Fibroblast of pulmonary artery (primary cell): ENCODE measurements around the gene MITF.

Experiments used
- DNase-seq: peaks from one replicate; pipeline ENCODE4 v3.0.0-alpha.2; 2010; ENCODE audit warnings: low read depth
- H3K4me3 ChIP-seq: replicated peaks from 2 replicates; pipeline ENCODE4 v1.5.1; 2011; ENCODE audit warnings: low read depth, mild to moderate bottlenecking, control low read depth, low read length, moderate library complexity
- TF ChIP-seq, protein P1 (sequence below): IDR thresholded peaks from 2 replicates; pipeline ENCODE4 v1.5.1; 2011; ENCODE audit warnings: mild to moderate bottlenecking, control low read depth, low read length, inconsistent platforms; ENCODE audit errors: missing control alignments

MITF gene

DNA sequence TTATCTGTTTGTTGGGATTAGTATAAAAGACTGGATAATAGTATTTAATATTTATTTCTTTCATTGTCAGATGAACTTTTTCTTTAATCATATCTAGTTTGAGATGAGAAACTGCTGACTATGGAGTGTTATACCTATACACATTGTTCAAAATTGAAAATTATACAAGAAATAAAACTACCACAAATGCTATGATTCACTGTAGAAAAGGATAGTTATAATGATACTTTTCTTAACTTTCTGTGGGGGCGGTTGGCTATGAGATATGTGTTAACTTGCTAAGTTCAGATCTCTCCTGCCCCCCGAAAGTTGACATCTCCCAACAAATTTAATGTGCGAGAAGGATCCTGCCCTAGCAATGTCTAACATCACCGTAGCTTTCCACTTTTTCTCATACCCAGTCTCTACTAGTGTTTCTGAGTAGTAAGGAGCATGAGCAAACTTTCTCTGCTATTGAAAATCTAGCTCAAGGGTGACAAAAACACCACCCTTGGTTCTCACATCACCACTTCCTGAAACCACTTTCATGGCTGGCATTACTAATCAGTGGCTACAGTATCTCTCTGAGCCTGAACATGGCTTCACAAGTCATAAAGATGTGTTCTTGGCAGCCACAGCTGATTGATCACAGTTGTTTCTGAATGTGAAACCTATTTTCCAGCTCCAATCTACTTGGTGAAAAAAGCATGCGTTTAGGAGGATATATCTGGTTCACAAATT, 244.4 kb downstream of the MITF start:
- H3K4me3 ChIP-seq = no peak overlapping the region
- TF ChIP-seq, protein P1, sequence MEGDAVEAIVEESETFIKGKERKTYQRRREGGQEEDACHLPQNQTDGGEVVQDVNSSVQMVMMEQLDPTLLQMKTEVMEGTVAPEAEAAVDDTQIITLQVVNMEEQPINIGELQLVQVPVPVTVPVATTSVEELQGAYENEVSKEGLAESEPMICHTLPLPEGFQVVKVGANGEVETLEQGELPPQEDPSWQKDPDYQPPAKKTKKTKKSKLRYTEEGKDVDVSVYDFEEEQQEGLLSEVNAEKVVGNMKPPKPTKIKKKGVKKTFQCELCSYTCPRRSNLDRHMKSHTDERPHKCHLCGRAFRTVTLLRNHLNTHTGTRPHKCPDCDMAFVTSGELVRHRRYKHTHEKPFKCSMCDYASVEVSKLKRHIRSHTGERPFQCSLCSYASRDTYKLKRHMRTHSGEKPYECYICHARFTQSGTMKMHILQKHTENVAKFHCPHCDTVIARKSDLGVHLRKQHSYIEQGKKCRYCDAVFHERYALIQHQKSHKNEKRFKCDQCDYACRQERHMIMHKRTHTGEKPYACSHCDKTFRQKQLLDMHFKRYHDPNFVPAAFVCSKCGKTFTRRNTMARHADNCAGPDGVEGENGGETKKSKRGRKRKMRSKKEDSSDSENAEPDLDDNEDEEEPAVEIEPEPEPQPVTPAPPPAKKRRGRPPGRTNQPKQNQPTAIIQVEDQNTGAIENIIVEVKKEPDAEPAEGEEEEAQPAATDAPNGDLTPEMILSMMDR = no peak
- DNase-seq = no peak

DNA sequence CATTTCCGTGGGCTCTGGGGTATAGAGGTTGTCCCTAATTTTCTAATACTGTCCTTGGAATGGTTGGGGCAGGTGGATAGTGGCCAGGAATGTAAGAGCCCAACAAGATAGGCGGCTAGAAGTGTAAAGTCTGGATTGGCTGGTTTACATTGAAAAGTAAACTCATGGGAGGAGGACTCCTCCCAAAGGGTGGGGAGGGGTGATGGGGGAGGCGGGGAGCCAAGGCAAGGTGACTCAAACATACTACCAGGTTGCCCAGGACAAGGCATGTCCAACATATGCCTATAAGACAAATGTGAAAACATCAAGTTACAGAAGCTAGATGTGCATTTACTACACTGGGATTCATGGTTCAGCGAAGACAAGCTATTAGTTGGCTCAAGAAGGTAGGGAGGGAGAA, 246.0 kb downstream of the MITF start:
- H3K4me3 ChIP-seq = no peak overlapping the region
- TF ChIP-seq, protein P1 = no peak
- DNase-seq = no peak

DNA sequence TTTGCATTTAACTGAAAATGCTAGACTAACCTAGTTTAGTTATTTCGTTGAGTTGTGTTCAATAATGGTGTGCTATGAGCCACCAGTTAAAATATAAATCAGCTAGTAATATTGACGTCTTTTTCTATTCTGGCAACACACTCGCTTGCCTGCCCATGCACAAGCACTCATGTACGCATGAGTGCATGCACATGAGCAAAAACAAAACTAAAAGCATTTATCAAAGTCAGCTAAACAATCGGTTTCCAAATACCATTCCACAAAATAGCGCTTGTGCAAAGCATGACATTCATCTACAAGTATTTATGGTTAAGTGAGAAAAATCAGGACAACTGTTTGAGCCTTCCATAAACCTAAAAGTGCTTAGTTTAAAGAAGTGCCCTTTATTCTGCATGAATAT, 247.2 kb downstream of the MITF start:
- TF ChIP-seq, protein P1 = no peak
- no peak for DNase-seq

DNA sequence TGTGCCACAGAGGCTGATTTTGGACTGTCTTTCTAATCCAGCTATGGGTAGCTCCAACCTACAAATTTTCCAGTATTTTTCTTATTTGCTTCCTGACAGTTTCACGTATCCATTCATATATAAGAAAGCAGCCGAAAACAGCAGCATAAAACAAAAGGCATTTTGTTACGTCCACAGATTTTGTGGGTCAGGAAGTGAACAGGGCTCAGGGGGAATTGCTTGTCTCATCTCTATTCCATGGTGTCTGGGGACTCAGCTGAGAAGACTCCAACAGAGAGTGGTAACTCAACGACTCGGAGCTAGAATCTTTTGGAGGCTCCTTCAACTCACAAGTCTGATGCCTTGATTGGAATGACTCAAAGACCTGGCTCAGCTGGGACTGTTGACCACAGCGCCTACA, 248.6 kb downstream of the MITF start:
- H3K4me3 ChIP-seq = no peak overlapping the region
- no peak for DNase-seq
- TF ChIP-seq, protein P1 = no peak

More for the DNA sequence above, 247.2 kb downstream of the MITF start:
- H3K4me3 ChIP-seq = no peak overlapping the region

DNA sequence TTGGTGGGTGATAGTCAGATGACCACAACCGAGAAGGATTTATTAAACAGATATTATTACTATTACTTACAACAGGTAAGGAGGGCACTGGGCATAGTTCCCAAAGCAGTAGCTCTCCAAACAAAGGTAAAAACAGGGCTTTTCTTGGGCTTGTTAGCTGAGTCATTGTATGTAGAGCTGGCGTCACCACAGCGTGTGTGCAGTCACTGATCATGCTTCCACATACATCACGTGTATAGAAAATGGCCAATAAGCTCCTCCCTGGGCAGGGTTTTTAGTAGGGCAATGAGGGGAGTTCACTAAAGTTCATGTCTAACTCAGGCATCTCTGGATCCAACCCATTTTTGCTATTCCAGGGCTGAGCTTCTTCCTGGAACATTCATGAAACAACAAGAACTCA, 254.5 kb downstream of the MITF start:
- H3K4me3 ChIP-seq = no peak overlapping the region
- TF ChIP-seq, protein P1 = no peak
- DNase-seq = no peak

DNA sequence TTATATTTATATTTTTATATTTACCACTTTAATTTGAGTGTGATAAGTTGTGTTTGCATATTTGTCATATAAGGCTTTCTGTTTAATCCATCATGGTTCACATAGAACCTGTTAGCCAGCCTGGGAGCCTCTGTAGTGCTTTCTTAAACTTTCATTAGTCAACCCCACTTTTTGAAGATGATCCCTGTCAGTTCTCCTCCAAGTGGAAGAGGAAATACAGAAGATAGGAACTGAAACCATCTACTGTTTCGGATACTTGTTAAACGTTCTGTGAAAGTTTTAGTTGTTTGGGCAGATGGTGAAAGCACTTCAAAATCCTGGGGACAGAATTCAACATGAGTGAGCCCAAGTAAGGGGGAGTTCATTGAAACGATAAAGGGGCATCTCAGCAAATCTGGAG, 255.7 kb downstream of the MITF start:
- TF ChIP-seq, protein P1 = no peak
- DNase-seq = no peak
- no peak overlapping the region for H3K4me3 ChIP-seq
